ENCODE measurements around the gene PARVG.

The PARVG gene

GRCh38 chr22:44256556-44257485 lies 76.1 kb downstream of the PARVG start:
- no peaks in the 10 kb centered on the region for H3K9me3 ChIP-seq (ENCODE audit: low read depth, low read length)
- no peak overlapping the region for H3K4me3 ChIP-seq
- H3K27ac ChIP-seq: no peak overlapping the region
- TF ChIP-seq EZH2 (IDR thresholded peaks at IDR 0.05): no peak
- no peak for TF ChIP-seq POLR2AphosphoS5 (IDR thresholded peaks at IDR 0.05; ENCODE audit: borderline replicate concordance, low read depth, low read length)
- no peak for TF ChIP-seq FOXP2 (optimal IDR thresholded peaks at IDR 0.05; ENCODE audit: control extremely low read depth, extremely low read length, insufficient read depth)
- H3K36me3 ChIP-seq (ENCODE audit: insufficient read depth, low read length): no peaks in the 10 kb centered on the region
- DNase-seq (ENCODE audit: low read depth, low spot score): no peak
- no peak overlapping the region for H3K9ac ChIP-seq (ENCODE audit: insufficient read length)

Measured in SK-N-MC (cell line).